Measurements from ENCODE around the gene AHCYL2. TPM values are rescaled to one million over a fixed set of nuclear protein-coding genes. Genes with fewer than 3 reads are reported as not detected.

AHCYL2 gene
- total RNA-seq, 2 experiments from 2014 or later, result 5.0 to 8.7 TPM

GRCh38 chr7:129386506-129386905, 161.7 kb downstream of the AHCYL2 start:
- ChIA-PET CTCF (ENCODE audit: unreplicated experiment) (no interaction called here), POLR2A (interaction anchor here (0.6 to 0.7 kb wide), 2 partner anchors 48 to 400 kb away, joined by 3 to 4 read pairs; partner anchors contain the start of gene STRIP2)
- H3K4me1 ChIP-seq (ENCODE audit: insufficient read depth, low read length, poor library complexity, severe bottlenecking), result no peaks in the 10 kb centered on the region
- intact Hi-C loops (cut with micrococcal nuclease; ENCODE audit: unreplicated experiment), result no loop called here
- H3K36me3 ChIP-seq (ENCODE audit: insufficient read depth, low read length), result no peaks in the 10 kb centered on the region
- no peaks in the 10 kb centered on the region for H3K9me3 ChIP-seq (ENCODE audit: low read length)
- no peak overlapping the region for H3K4me3 ChIP-seq (ENCODE audit: low read depth, low read length, poor library complexity, severe bottlenecking)
- no peak overlapping the region for H3K27ac ChIP-seq (ENCODE audit: low read depth, low read length, poor library complexity, severe bottlenecking)
- H3K79me2 ChIP-seq (ENCODE audit: insufficient read depth, low read depth, low read length), result no peaks in the 10 kb centered on the region
- DNase-seq (ENCODE audit: low spot score), result no peak
- no peaks in the 10 kb centered on the region; the same call in 1 of the 2 replicates for H4K20me1 ChIP-seq (ENCODE audit: insufficient read depth, low read length)
- no peak overlapping the region for H3K4me2 ChIP-seq (ENCODE audit: low read length)
- no peak overlapping the region for H2AFZ ChIP-seq (ENCODE audit: low read length)
- no TSS peak for BruUV-seq (replicated peaks)
- no peaks in the 10 kb centered on the region for H3K9me2 ChIP-seq (ENCODE audit: insufficient read depth, low read length)
- TF ChIP-seq CTCF (conservative IDR thresholded peaks at IDR 0.05; ENCODE audit: low read length), result no peak
- TF ChIP-seq EZH2phosphoT487 (IDR thresholded peaks at IDR 0.05; ENCODE audit: borderline replicate concordance, low read depth, low read length), result no peak

- intact Hi-C loops (cut with micrococcal nuclease; ENCODE audit: unreplicated experiment), result no loop called here
- Histone ChIP-seq H3K36me3 (ENCODE audit: insufficient read depth, low read length) (no peaks in the 10 kb centered on the region), H3K4me3 (ENCODE audit: low read depth, low read length, poor library complexity, severe bottlenecking) (no peak overlapping the region), H2AFZ (ENCODE audit: low read length) (no peak overlapping the region), H3K4me1 (ENCODE audit: insufficient read depth, low read length, poor library complexity, severe bottlenecking) (no peaks in the 10 kb centered on the region), H3K79me2 (ENCODE audit: insufficient read depth, low read depth, low read length) (no peaks in the 10 kb centered on the region), H3K9me2 (ENCODE audit: insufficient read depth, low read length) (no peaks in the 10 kb centered on the region), H4K20me1 (ENCODE audit: insufficient read depth, low read length) (no peaks in the 10 kb centered on the region; the same call in 1 of the 2 replicates), H3K4me2 (ENCODE audit: low read length) (no peak overlapping the region), H3K9me3 (ENCODE audit: low read length) (no peaks in the 10 kb centered on the region), H3K27ac (ENCODE audit: low read depth, low read length, poor library complexity, severe bottlenecking) (no peak overlapping the region)
- ChIA-PET POLR2A (interaction anchor here (0.7 kb wide), 2 partner anchors 47 to 298 kb away, joined by 3 to 4 read pairs; partner anchors contain the start of gene STRIP2), CTCF (ENCODE audit: unreplicated experiment) (no interaction called here)
- no TSS peak for BruUV-seq (replicated peaks)
- TF ChIP-seq CTCF (conservative IDR thresholded peaks at IDR 0.05; ENCODE audit: low read length), result no peak
- no peak for TF ChIP-seq EZH2phosphoT487 (IDR thresholded peaks at IDR 0.05; ENCODE audit: borderline replicate concordance, low read depth, low read length)
- no peak for DNase-seq (ENCODE audit: low spot score)
Measured at GRCh38 chr7:129387537-129387936, 162.7 kb downstream of the AHCYL2 start.

- Histone ChIP-seq H3K4me1 (ENCODE audit: insufficient read depth, low read length, poor library complexity, severe bottlenecking) (no peaks in the 10 kb centered on the region), H3K4me2 (ENCODE audit: low read length) (no peak overlapping the region), H3K27ac (ENCODE audit: low read depth, low read length, poor library complexity, severe bottlenecking) (no peak overlapping the region), H2AFZ (ENCODE audit: low read length) (no peak overlapping the region), H4K20me1 (ENCODE audit: insufficient read depth, low read length) (no peaks in the 10 kb centered on the region; the same call in 1 of the 2 replicates), H3K4me3 (ENCODE audit: low read depth, low read length, poor library complexity, severe bottlenecking) (no peak overlapping the region), H3K9me3 (ENCODE audit: low read length) (no peaks in the 10 kb centered on the region), H3K36me3 (ENCODE audit: insufficient read depth, low read length) (no peaks in the 10 kb centered on the region), H3K9me2 (ENCODE audit: insufficient read depth, low read length) (no peaks in the 10 kb centered on the region), H3K79me2 (ENCODE audit: insufficient read depth, low read depth, low read length) (no peaks in the 10 kb centered on the region)
- ChIA-PET CTCF (ENCODE audit: unreplicated experiment) (no interaction called here), POLR2A (interaction anchor here (0.7 to 1.6 kb wide), 5 partner anchors 8 to 46 kb away, joined by 3 to 8 read pairs (median 4); partner anchors contain the start of gene STRIP2)
- no peak for DNase-seq (ENCODE audit: low spot score)
- no peak for TF ChIP-seq CTCF (conservative IDR thresholded peaks at IDR 0.05; ENCODE audit: low read length)
- no peak for TF ChIP-seq EZH2phosphoT487 (IDR thresholded peaks at IDR 0.05; ENCODE audit: borderline replicate concordance, low read depth, low read length)
- intact Hi-C loops (cut with micrococcal nuclease; ENCODE audit: unreplicated experiment), result no loop called here
- no TSS peak for BruUV-seq (replicated peaks)
Measured at GRCh38 chr7:129388333-129389098, 163.7 kb downstream of the AHCYL2 start.

Measured in OCI-LY7 (cell line).